Mesodermal cell (in vitro differentiated cells): Measurements from ENCODE around the gene AFM.

Experiments
- H3K27ac ChIP-seq: 2 replicates; pipeline ENCODE4 v1.7.0; 2013; ENCODE audit warnings: mild to moderate bottlenecking, low read depth, low read length, moderate library complexity; ENCODE audit not compliant: severe bottlenecking
- H3K36me3 ChIP-seq: 2 replicates; pipeline ENCODE4 v1.7.1; 2013; ENCODE audit warnings: mild to moderate bottlenecking, low read length, moderate library complexity; ENCODE audit not compliant: control insufficient read depth, insufficient read depth
- H3K4me1 ChIP-seq: one replicate; pipeline ENCODE4 v1.7.1; 2013; ENCODE audit warnings: mild to moderate bottlenecking, low read length; ENCODE audit not compliant: insufficient read depth, control insufficient read depth, poor library complexity, severe bottlenecking
- H3K4me3 ChIP-seq: 2 replicates; pipeline ENCODE4 v1.7.0; 2013; ENCODE audit warnings: low read length, control low read depth, mild to moderate bottlenecking; ENCODE audit not compliant: insufficient read depth, poor library complexity, severe bottlenecking; ENCODE audit errors: extremely low read depth
- H3K9me3 ChIP-seq: 2 replicates; pipeline ENCODE4 v1.7.1; 2013; ENCODE audit warnings: mild to moderate bottlenecking, low read length, moderate library complexity; ENCODE audit not compliant: control insufficient read depth
- WGBS, 2 experiments: methylation state at CpG; one replicate each; pipeline ENCODE4 v1.1.5; 2013; ENCODE audit warnings: missing lambda C conversion rate in 2 of 2; ENCODE audit not compliant: insufficient coverage in 2 of 2; 5-methylcytosine and 5-hydroxymethylcytosine counted together

The AFM gene

DNA sequence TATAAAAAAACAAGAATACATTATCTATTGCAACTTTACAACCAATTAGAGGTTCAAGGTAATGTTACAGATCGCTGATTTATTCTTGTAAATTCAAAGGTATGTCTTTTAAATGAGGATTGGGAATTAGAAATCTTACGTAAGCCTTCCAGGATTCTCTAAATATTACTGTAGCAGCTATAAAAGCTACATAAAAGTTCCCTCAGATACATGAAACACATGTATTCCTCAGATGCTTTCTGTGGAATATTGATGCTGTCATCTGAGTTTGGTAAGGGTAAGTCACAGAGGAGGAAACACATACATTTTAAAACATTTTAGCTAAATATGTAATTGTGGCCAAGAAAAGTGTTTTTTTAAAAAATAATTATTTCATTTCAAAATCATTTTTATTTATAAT is 42.1 kb upstream of the AFM start:
- Histone ChIP-seq H3K4me3 (no peak overlapping the region), H3K36me3 (no peaks in the 10 kb centered on the region), H3K4me1 (no peaks in the 10 kb centered on the region), H3K27ac (no peak overlapping the region), H3K9me3 (no peaks in the 10 kb centered on the region)
- whole genome bisulfite sequencing, 2 experiments = no CpG with 5 or more reads among the region's 2 CpGs

- Histone ChIP-seq H3K4me1 (no peaks in the 10 kb centered on the region), H3K27ac (no peak overlapping the region), H3K4me3 (no peak overlapping the region), H3K36me3 (no peaks in the 10 kb centered on the region), H3K9me3 (no peaks in the 10 kb centered on the region)
- WGBS, 2 experiments = 78 to 100% methylated on average over 2 to 3 of the region's 3 CpGs
These were observed 41.6 kb upstream of the AFM start for GRCh38 chr4:73439991-73440390.

DNA sequence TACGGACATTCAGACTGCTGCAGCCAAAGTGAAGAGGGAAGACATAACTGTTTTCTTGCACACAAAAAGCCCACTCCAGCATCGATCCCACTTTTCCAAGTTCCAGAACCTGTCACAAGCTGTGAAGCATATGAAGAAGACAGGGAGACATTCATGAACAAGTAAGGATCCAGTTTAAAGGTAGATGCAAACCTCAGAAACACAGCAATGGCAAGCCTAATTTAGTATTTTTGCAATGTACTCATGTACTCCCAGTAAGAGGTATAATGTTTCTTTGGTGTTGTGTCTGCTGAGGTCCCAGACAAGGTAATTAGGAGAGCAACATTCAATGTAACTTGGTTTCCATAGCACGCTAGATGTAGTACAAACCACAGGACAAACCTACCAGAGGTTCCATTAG is 40.9 kb upstream of the AFM start:
- 100% methylated on average over 1 to 2 of the region's 3 CpGs for WGBS, 2 experiments
- H3K27ac ChIP-seq = no peak overlapping the region
- no peak overlapping the region for H3K4me3 ChIP-seq
- no peaks in the 10 kb centered on the region for H3K9me3 ChIP-seq
- no peaks in the 10 kb centered on the region for H3K36me3 ChIP-seq
- H3K4me1 ChIP-seq = peaks cover 3% of the 10 kb centered on the region

- H3K27ac ChIP-seq = no peak overlapping the region
- peaks cover 3% of the 10 kb centered on the region for H3K4me1 ChIP-seq
- whole genome bisulfite sequencing, 2 experiments = 100% methylated on average over 1 of the region's 5 CpGs; no CpG with 5 or more reads in 1 of the 2 experiments
- no peak overlapping the region for H3K4me3 ChIP-seq
- no peaks in the 10 kb centered on the region for H3K36me3 ChIP-seq
- no peaks in the 10 kb centered on the region for H3K9me3 ChIP-seq
These were observed 39.3 kb upstream of the AFM start for GRCh38 chr4:73442275-73442674.

- peaks cover 7% of the 10 kb centered on the region for H3K4me1 ChIP-seq
- H3K36me3 ChIP-seq = no peaks in the 10 kb centered on the region
- WGBS, 2 experiments = 56 to 86% methylated on average over 1 to 2 of the region's 3 CpGs
- H3K9me3 ChIP-seq = no peaks in the 10 kb centered on the region
- no peak overlapping the region for H3K4me3 ChIP-seq
- no peak overlapping the region for H3K27ac ChIP-seq
These were observed 38.3 kb upstream of the AFM start for GRCh38 chr4:73443224-73443623.

DNA sequence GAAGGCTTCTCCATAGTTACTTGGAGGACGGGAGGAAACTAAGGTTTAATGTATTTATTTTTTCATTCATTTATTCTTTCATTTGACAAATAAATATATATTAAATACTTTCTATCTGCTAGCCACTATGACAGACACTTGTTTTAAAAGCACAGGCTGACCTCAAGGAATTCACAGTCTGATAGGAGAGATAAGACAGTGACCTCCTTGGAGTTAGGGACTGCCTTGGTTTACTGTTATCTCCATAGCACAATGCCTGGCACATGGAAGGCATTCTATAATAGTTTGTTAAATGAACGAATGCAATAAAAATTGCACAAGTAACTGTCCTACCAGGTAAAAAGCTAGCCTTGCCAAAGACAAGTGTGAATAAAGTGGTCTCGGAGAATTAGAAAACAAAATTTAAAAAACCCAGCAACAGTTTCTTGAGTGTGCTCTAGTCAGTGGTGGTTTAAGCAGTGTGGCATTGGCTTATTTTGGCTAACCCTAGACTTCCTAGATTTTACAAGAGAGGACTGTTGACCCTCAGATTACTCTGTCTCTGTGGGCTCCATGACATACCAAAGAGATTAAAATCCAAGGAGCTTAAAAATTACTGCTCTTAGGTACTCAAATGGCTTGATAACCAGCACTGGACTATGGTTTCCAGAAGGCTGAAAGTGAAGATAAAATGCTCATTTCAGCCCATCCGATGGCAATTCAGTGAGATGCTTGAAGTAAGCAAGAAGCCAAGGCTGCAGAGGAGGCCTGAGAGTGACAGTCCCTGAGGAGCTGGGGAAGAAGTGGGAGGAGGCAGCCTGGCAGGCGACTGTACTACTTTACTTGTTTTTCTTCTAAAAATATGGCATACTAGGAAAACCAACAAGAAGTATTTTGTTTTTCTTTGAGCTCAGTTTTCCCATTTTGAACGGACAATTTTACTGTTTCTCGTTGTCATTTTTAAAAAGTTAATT is 35.9 kb upstream of the AFM start:
- H3K4me1 ChIP-seq = peaks cover 16% of the 10 kb centered on the region
- H3K36me3 ChIP-seq = no peaks in the 10 kb centered on the region
- H3K4me3 ChIP-seq = no peak overlapping the region
- 73 to 88% methylated on average over 2 to 6 of the region's 7 CpGs for WGBS, 2 experiments
- peaks cover 3% of the 10 kb centered on the region for H3K9me3 ChIP-seq
- H3K27ac ChIP-seq = no peak overlapping the region

- whole genome bisulfite sequencing, 2 experiments = no CpG with 5 or more reads among the region's 4 CpGs
These were observed 35.1 kb upstream of the AFM start for GRCh38 chr4:73446336-73446938.

DNA sequence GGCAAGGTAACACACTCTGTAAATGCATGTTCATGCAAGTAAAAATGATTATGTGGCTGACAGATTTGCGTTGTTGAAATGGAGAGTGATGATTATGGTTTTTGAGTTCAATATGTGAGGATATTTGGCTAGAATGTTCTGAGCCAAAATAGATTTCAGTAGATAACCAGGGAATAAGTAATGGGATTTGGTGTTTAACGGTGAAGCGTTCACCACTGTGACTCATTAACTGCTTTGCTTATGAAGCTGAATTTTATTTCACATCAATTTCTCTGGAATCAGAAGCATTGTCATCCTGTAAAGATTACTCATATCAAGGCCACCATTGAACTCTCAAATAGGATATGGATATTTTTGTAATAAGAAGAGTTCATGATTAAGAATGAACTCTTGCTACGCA is 33.9 kb upstream of the AFM start:
- 85 to 88% methylated on average over 2 to 3 of the region's 4 CpGs for WGBS, 2 experiments
- Histone ChIP-seq H3K9me3 (peaks cover 3% of the 10 kb centered on the region), H3K4me1 (peaks cover 31% of the 10 kb centered on the region), H3K36me3 (no peaks in the 10 kb centered on the region), H3K27ac (no peak overlapping the region), H3K4me3 (no peak overlapping the region)

More at GRCh38 chr4:73446336-73446938, 35.1 kb upstream of the AFM start:
- no peaks in the 10 kb centered on the region for H3K36me3 ChIP-seq
- H3K27ac ChIP-seq = no peak overlapping the region
- H3K4me1 ChIP-seq = peaks cover 22% of the 10 kb centered on the region
- H3K9me3 ChIP-seq = peaks cover 3% of the 10 kb centered on the region
- no peak overlapping the region for H3K4me3 ChIP-seq

GRCh38 chr4:73448448-73449203 is 32.9 kb upstream of the AFM start:
- WGBS, 2 experiments = 80 to 92% methylated on average over 2 of the region's 4 CpGs
- no peak overlapping the region for H3K27ac ChIP-seq

DNA sequence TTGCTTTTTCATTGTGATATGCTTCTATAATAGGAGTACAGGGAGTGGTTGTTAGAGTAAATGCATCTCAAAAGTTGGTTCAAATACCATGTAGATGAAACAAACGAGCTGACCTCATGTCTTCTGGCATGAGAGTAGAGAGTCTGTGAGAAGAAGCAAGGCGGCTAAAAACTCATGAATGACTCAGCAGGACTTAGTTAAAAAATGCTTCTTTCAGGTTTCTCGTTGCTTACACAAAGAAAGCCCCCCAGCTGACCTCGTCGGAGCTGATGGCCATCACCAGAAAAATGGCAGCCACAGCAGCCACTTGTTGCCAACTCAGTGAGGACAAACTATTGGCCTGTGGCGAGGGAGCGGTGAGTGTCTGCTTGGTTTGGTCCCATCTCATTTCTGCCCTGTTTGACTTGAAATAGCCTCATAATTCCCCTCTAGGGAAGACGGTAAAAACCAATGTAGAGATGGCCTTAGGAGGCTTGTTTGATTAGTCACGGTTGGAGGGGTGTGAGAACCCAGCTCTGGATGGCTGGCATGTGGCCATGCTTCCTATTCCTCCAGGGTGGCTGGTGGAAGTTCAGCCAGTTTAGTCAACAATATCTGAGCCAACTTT is 31.0 kb upstream of the AFM start:
- Histone ChIP-seq H3K4me1 (peaks cover 35% of the 10 kb centered on the region), H3K27ac (peak overlapping the region; percentile 87), H3K4me3 (no peak overlapping the region), H3K36me3 (no peaks in the 10 kb centered on the region), H3K9me3 (peaks cover 3% of the 10 kb centered on the region)
- 42 to 53% methylated on average over 5 to 8 of the region's 9 CpGs for WGBS, 2 experiments

More at GRCh38 chr4:73448448-73449203, 32.9 kb upstream of the AFM start:
- Histone ChIP-seq H3K9me3 (peaks cover 3% of the 10 kb centered on the region), H3K4me1 (peaks cover 37% of the 10 kb centered on the region), H3K4me3 (no peak overlapping the region), H3K36me3 (no peaks in the 10 kb centered on the region)
